IMR-90 (cell line): Measurements from ENCODE around the gene VLDLR. TPM values are rescaled to one million over a fixed set of nuclear protein-coding genes. Genes with fewer than 3 reads are reported as not detected.

Experiments used
- ATAC-seq: fragments of 200-7000 bp; cut with Tn5 transposase; 2 replicates; pipeline ENCODE4 v1.9.1; 2020; ENCODE audit warnings: low read depth, mild to moderate bottlenecking, moderate library complexity
- BruUV-seq: library from RNA; stranded (reverse); fragments of 400-500 nt; replicated peaks from 2 replicates; lab custom pipeline; 2021; lab: Mats Ljungman, UMichigan
- CTCF ChIA-PET: fragments of 300-600 bp; formaldehyde crosslinking; extraction: SDS; loops from one replicate; lab custom pipeline; 2021; ENCODE audit warnings: antibody characterized with exemption; lab: Yijun Ruan, JAX
- POLR2A ChIA-PET: fragments of 300-600 bp; sonication (Branson Sonifier 250); formaldehyde crosslinking; loops from one replicate; lab custom pipeline; 2022; ENCODE audit warnings: antibody characterized with exemption; ENCODE audit not compliant: unreplicated experiment; lab: Charles Lee
- DNase-seq: peaks from one replicate; pipeline ENCODE4 v3.0.0; 2013
- H2AFZ ChIP-seq: replicated peaks from 2 replicates; pipeline ENCODE3; 2013; ENCODE audit warnings: low read length, mild to moderate bottlenecking; ENCODE audit not compliant: poor library complexity
- H2AK5ac ChIP-seq: 2 replicates; pipeline ENCODE4 v1.6.1; 2013; ENCODE audit warnings: low read depth, low read length, inconsistent platforms
- H2AK9ac ChIP-seq: replicated peaks from 2 replicates; pipeline ENCODE3; 2013; ENCODE audit warnings: mild to moderate bottlenecking, low read depth, low read length, moderate library complexity; ENCODE audit not compliant: poor library complexity
- H2BK120ac ChIP-seq: 2 replicates; pipeline ENCODE4 v1.6.1; 2013; ENCODE audit warnings: low read depth, low read length, inconsistent platforms
- H2BK15ac ChIP-seq: 3 replicates; pipeline ENCODE4 v1.6.1; 2013; ENCODE audit warnings: low read depth, low read length, inconsistent platforms
- H2BK20ac ChIP-seq: 2 replicates; pipeline ENCODE4 v1.6.1; 2013; ENCODE audit warnings: low read depth, mild to moderate bottlenecking, inconsistent platforms, low read length, moderate library complexity
- H2BK5ac ChIP-seq: 2 replicates; pipeline ENCODE4 v1.6.1; 2013; ENCODE audit warnings: mild to moderate bottlenecking, low read depth, low read length, inconsistent platforms; ENCODE audit not compliant: poor library complexity, severe bottlenecking
- H3K14ac ChIP-seq: replicated peaks from 2 replicates; pipeline ENCODE4 v1.6.1; 2013; ENCODE audit warnings: low read depth, low read length, inconsistent platforms
- H3K18ac ChIP-seq: 2 replicates; pipeline ENCODE4 v1.6.1; 2013; ENCODE audit warnings: low read depth, low read length, control low read depth
- H3K23ac ChIP-seq: 2 replicates; pipeline ENCODE4 v1.6.1; 2013; ENCODE audit warnings: low read depth, low read length, inconsistent platforms
- H3K27ac ChIP-seq: 2 replicates; pipeline ENCODE4 v1.5.1; 2013; ENCODE audit warnings: mild to moderate bottlenecking, control low read depth, low read length; ENCODE audit not compliant: insufficient read depth
- H3K27me3 ChIP-seq: 2 replicates; pipeline ENCODE4 v1.6.1; 2013; ENCODE audit warnings: low read length; ENCODE audit not compliant: control insufficient read depth, insufficient read depth
- H3K36me3 ChIP-seq: 2 replicates; pipeline ENCODE4 v1.6.1; 2013; ENCODE audit warnings: low read length, mixed read lengths; ENCODE audit not compliant: control insufficient read depth, insufficient read depth
- H3K4ac ChIP-seq: 2 replicates; pipeline ENCODE4 v1.6.1; 2013; ENCODE audit warnings: low read depth, low read length, inconsistent platforms
- H3K4me1 ChIP-seq: 2 replicates; pipeline ENCODE4 v1.6.1; 2013; ENCODE audit warnings: low read length, mixed read lengths; ENCODE audit not compliant: control insufficient read depth, insufficient read depth
- H3K4me2 ChIP-seq: 2 replicates; pipeline ENCODE4 v1.6.1; 2013; ENCODE audit warnings: low read depth, mild to moderate bottlenecking, control low read depth, low read length, moderate library complexity
- H3K4me3 ChIP-seq: 2 replicates; pipeline ENCODE4 v1.5.1; 2013; ENCODE audit warnings: low read depth, mild to moderate bottlenecking, control low read depth, low read length, moderate library complexity; ENCODE audit not compliant: insufficient read depth
- H3K56ac ChIP-seq: 2 replicates; pipeline ENCODE4 v1.6.1; 2013; ENCODE audit warnings: low read length, inconsistent platforms; ENCODE audit not compliant: insufficient read depth; ENCODE audit errors: extremely low read depth
- H3K79me1 ChIP-seq, 2 experiments: 2 replicates each; pipeline ENCODE4 v1.6.1; 2013; ENCODE audit warnings: low read length in 2 of 2, inconsistent platforms in 1 of 2, low read depth in 1 of 2
- H3K9ac ChIP-seq: 2 replicates; pipeline ENCODE4 v1.6.1; 2013; ENCODE audit warnings: low read depth, low read length, control low read depth
- H3K9me1 ChIP-seq: 2 replicates; pipeline ENCODE4 v1.6.1; 2013; ENCODE audit warnings: low read length, inconsistent platforms; ENCODE audit not compliant: insufficient read depth
- H3K9me3 ChIP-seq: 2 replicates; pipeline ENCODE4 v1.6.1; 2013; ENCODE audit warnings: low read length; ENCODE audit not compliant: control insufficient read depth, insufficient read depth
- H4K20me1 ChIP-seq: 2 replicates; pipeline ENCODE4 v1.6.1; 2013; ENCODE audit warnings: low read length, inconsistent platforms; ENCODE audit not compliant: insufficient read depth
- H4K5ac ChIP-seq: 2 replicates; pipeline ENCODE4 v1.6.1; 2013; ENCODE audit warnings: mild to moderate bottlenecking, low read depth, low read length, control low read depth
- H4K8ac ChIP-seq, 2 experiments: 2 replicates each; pipeline ENCODE4 v1.6.1; 2013; ENCODE audit warnings: low read depth in 2 of 2, low read length in 2 of 2, control low read depth in 1 of 2, inconsistent platforms in 1 of 2
- H4K91ac ChIP-seq: 2 replicates; pipeline ENCODE4 v1.6.1; 2013; ENCODE audit warnings: low read depth, low read length, inconsistent platforms; ENCODE audit not compliant: insufficient read depth
- CHD1 ChIP-seq: IDR thresholded peaks from 2 replicates; pipeline ENCODE4 v1.6.1; 2012; ENCODE audit warnings: low read depth, low read length, improper control_type of control experiment
- WGBS, 2 experiments: methylation state at CpG; one replicate each; pipeline versions ENCODE4 v1.1.5 to v1.1.7; 2013; ENCODE audit warnings: missing lambda C conversion rate in 2 of 2; ENCODE audit not compliant: insufficient read length in 1 of 2; ENCODE audit errors: extremely low coverage in 2 of 2; 5-methylcytosine and 5-hydroxymethylcytosine counted together
- dilution Hi-C: fragments of 300-500 bp; cut with HindIII; formaldehyde crosslinking; loops from one replicate; pipeline ENCODE4 v1.14.3; 2018; ENCODE audit warnings: low sequenced_read_pairs; ENCODE audit not compliant: unreplicated experiment
- in situ Hi-C: fragments of 300-500 bp; cut with MboI; formaldehyde crosslinking; loops from 3 replicates; pipeline ENCODE4 v1.14.3; 2019; ENCODE audit warnings: low sequenced_read_pairs, inconsistent platforms, mixed read lengths
- intact Hi-C: fragments of 100-400 bp; cut with micrococcal nuclease; formaldehyde crosslinking; loops from 2 replicates; pipeline ENCODE4 v1.10.0; 2022
- polyA plus RNA-seq, 3 experiments: library from polyadenylated mRNA; depleted of rRNA; stranded (reverse); fragments of >200 nt; gene quantifications; 2 replicates each; pipeline ENCODE4 v1.2.3, GENCODE V29; 2012; ENCODE audit warnings: low replicate concordance in 1 of 3
- total RNA-seq: library from RNA; depleted of rRNA; stranded (reverse); fragments of >200 nt; gene quantifications from 2 replicates; pipeline ENCODE4 v1.2.3, GENCODE V29; 2012
- TF ChIP-seq, protein P1 (sequence below): conservative IDR thresholded peaks from 2 replicates; pipeline ENCODE4 v1.5.1; 2012; ENCODE audit warnings: mild to moderate bottlenecking, low read depth, low read length, improper control_type of control experiment

The VLDLR gene
- total and polyA plus RNA-seq, 2 of the 4 experiments (the other 2 are of a cell fraction), result 9.0 to 10.2 TPM

- 0 out of 2 replicates have a peak, but pooled peaks cover 2% of the 10 kb centered on the region for H3K4me1 ChIP-seq
- H4K91ac ChIP-seq, result no peak overlapping the region
- CTCF ChIA-PET, result no interaction called here
- H2BK5ac ChIP-seq, result no peak overlapping the region
- no peak overlapping the region for H3K4ac ChIP-seq
- H2AFZ ChIP-seq, result peak overlapping the region; percentile 3
- no peak overlapping the region for H2AK9ac ChIP-seq
- no peak overlapping the region for H3K9ac ChIP-seq
- no peaks in the 10 kb centered on the region for H3K36me3 ChIP-seq
- no peak overlapping the region for H3K23ac ChIP-seq
- H3K9me1 ChIP-seq, result no peaks in the 10 kb centered on the region
- H3K27me3 ChIP-seq, result no peaks in the 10 kb centered on the region
- no peak overlapping the region for H4K5ac ChIP-seq
- H3K4me3 ChIP-seq, result no peak overlapping the region
- no TSS peak for BruUV-seq
- no peak overlapping the region for H2BK15ac ChIP-seq
- no CpG with 5 or more reads among the region's 7 CpGs for WGBS, 2 experiments
- intact Hi-C loops (no loop called here), in situ Hi-C loops (no loop called here), dilution Hi-C loops (no loop called here)
- no peak for DNase-seq
- no peak overlapping the region for H2BK20ac ChIP-seq
- TF ChIP-seq, protein P1, sequence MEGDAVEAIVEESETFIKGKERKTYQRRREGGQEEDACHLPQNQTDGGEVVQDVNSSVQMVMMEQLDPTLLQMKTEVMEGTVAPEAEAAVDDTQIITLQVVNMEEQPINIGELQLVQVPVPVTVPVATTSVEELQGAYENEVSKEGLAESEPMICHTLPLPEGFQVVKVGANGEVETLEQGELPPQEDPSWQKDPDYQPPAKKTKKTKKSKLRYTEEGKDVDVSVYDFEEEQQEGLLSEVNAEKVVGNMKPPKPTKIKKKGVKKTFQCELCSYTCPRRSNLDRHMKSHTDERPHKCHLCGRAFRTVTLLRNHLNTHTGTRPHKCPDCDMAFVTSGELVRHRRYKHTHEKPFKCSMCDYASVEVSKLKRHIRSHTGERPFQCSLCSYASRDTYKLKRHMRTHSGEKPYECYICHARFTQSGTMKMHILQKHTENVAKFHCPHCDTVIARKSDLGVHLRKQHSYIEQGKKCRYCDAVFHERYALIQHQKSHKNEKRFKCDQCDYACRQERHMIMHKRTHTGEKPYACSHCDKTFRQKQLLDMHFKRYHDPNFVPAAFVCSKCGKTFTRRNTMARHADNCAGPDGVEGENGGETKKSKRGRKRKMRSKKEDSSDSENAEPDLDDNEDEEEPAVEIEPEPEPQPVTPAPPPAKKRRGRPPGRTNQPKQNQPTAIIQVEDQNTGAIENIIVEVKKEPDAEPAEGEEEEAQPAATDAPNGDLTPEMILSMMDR, result no peak
- no peak for TF ChIP-seq CHD1
- H3K79me1 ChIP-seq, result no peaks in the 10 kb centered on the region
- peaks cover 4% of the 10 kb centered on the region; the same call in 1 of the 2 replicates for H3K9me3 ChIP-seq
- no peak overlapping the region for H3K14ac ChIP-seq
- H2AK5ac ChIP-seq, result no peak overlapping the region
- no peak overlapping the region for H3K4me2 ChIP-seq
- no peak overlapping the region for H2BK120ac ChIP-seq
- H4K20me1 ChIP-seq, result no peaks in the 10 kb centered on the region
- H3K27ac ChIP-seq, result no peak overlapping the region
- no peak for ATAC-seq
- POLR2A ChIA-PET, result no interaction called here
- no peak overlapping the region for H3K18ac ChIP-seq
- H3K56ac ChIP-seq, result no peak overlapping the region
- H4K8ac ChIP-seq, result no peak overlapping the region
These were observed 42.0 kb downstream of the VLDLR start for GRCh38 chr9:2663461-2664173.
